ENCODE results near the gene GET4. TPM values are rescaled to one million over a fixed set of nuclear protein-coding genes. Genes with fewer than 3 reads are reported as not detected.

GET4 gene, protein sequence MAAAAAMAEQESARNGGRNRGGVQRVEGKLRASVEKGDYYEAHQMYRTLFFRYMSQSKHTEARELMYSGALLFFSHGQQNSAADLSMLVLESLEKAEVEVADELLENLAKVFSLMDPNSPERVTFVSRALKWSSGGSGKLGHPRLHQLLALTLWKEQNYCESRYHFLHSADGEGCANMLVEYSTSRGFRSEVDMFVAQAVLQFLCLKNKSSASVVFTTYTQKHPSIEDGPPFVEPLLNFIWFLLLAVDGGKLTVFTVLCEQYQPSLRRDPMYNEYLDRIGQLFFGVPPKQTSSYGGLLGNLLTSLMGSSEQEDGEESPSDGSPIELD
- 19.5 and 22.7 TPM in 2 replicates for total RNA-seq

DNA sequence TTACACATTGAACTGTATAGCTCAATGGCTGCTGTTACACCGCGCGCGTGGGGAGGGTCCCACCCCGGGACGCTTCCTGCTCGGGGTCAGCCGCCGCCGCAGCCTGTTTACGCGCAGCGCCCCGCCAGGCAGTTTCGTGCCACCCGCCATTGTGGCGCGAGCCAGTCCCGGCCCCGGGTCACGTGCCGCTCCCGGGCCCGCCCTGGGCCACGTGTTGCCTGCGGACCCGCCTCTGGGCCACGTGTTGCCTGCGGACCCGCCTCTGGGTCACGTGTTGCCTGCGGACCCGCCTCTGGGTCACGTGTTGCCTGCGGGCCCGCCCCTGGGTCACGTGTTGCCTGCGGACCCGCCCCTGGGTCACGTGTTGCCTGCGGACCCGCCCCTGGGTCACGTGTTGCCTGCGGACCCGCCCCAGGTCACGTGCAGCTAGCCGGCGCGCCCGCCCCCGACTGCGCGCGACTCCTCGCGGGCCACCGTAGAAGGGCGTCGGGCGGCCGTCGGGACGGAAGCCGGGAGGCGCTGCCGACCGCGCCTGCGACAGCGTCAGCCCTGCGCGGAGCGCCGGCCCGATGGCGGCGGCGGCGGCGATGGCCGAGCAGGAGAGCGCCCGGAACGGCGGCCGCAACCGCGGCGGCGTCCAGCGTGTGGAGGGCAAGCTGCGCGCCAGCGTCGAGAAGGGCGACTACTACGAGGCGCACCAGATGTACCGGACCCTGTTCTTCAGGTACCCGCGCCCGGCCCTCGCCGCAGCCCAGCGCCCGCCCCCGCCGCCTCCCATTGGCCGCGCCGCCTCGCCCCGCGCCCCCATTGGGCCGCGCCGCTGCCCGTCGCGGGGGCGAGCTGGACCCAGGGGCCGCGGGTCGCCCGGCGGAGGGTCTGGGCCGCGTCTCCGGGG, at the start of gene GET4:
Gene GET4, plus strand, starts transcription at position 478 of the 895 bp plus-strand sequence. Its CDS starts 92 bp downstream, at position 570.

DNA sequence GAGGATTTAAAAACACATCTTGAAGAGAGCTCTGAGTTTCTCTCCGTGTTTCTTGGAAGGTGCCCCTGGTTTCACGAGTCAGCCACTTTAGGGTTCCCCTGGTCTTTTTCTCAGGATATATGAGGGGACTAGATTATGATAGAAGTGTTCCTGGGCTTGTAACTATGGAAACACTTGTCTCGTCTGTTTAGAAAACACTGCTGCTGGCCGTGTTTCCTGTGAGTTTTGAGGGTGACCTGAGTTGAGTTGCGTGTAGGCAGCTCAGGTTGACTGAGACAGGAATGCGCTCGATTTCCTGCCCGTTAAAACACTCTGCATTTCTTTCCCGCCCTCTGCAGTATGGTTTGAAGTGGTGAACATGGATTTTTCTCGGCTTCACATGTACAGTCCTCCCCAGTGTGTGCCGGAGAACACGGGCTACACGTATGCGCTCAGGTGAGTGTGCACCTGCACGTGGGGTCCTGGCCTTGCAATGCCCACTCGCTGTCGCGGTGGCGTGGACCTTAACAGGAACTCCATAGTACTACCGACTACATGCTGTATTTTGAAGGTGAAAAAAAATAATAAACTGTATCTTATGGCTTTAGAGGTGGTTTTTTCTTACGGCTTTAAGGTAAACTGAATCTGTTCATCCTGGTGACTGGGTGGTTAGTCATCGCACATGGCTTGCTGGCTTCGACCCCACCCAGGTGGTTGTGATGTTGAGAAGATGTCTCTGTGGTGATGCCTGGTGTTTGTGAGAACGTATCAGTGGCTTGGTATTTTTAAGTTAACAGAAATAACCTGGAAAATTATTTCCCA, 44.0 kb upstream of the GET4 start, which contains the start of gene SUN1:
Gene SUN1, plus strand, starts transcription at position 310 of the 801 bp plus-strand sequence. Its CDS starts 49 bp downstream, at position 359.

Other genes with a start within 250 kb of the GET4 start
- gene DNAAF5, start 149.9 kb upstream of the GET4 start, total RNA-seq, result 47.4 and 50.3 TPM in 2 replicates
- gene PRKAR1B, start 149.3 kb upstream of the GET4 start, total RNA-seq, result 10.3 and 11.4 TPM in 2 replicates
- 99.0 and 124 TPM in 2 replicates for gene SUN1, start 44.1 kb upstream of the GET4 start, total RNA-seq
- 0.84 and 1.3 TPM in 2 replicates for gene ADAP1, start 78.1 kb downstream of the GET4 start, total RNA-seq
- 2.7 and 3.9 TPM in 2 replicates for gene COX19, start 99.0 kb downstream of the GET4 start, total RNA-seq
- under 0.01 TPM in 1 of 2 replicates, not detected in the other for gene CYP2W1, start 106.6 kb downstream of the GET4 start, total RNA-seq
- gene GPR146, start 168.0 kb downstream of the GET4 start, total RNA-seq, result 0.15 TPM in 1 of 2 replicates, not detected in the other
- 4.2 and 5.2 TPM in 2 replicates for gene GPER1, start 211.6 kb downstream of the GET4 start, total RNA-seq